ENCODE data around the gene TIGD2. TPM values are rescaled to one million over a fixed set of nuclear protein-coding genes. Genes with fewer than 3 reads are reported as not detected.

Gene TIGD2
- polyA plus RNA-seq (2012; ENCODE audit: insufficient read length, low read depth): 2.8 TPM

DNA sequence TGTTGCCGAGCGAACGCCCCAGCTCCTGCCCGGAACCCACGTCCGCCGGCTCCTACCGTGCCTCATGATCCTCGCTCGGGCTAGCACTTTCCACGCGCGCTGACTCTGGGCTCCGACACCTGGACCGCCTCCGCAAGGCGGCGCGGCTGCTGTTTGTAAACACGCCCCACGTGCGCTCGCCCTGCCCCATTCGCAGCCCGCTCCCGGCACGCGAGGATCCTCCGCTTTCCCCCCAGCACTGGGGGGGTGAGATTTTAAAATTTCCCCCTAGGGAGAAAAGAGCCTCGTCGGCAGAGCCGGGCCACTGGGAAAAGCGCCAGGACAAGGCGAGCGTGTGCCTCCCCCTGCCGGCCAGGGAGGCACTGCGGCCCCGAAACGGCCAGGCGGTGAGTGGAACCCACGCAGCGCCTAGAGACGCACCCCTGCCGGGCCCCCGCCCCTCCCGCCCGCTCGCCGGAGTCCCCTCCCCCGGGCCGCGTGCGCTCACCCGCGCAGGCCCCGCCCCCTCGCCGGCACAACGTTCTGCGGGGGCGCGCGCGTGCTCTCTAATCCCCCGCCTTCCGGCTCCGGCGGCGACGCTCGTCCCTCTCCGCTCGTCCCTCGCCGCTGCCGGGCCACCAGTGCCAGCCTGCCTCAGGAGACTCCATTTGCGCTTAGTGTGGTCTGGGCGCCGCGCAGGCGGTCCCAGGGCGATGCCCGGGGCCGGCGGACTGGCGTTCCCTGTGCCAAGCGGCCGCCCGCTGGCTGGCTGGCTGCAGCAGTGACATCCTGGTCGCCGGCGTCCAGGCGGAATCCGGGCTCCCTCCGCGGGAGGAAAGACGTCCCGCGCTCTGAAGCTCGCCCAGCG is at the start of gene TIGD2:
TIGD2 (plus strand) TSS at position 548 of the 847 bp plus-strand sequence. CDS start 1,442 bp downstream, outside the sequence.
- TF ChIP-seq, protein P1, sequence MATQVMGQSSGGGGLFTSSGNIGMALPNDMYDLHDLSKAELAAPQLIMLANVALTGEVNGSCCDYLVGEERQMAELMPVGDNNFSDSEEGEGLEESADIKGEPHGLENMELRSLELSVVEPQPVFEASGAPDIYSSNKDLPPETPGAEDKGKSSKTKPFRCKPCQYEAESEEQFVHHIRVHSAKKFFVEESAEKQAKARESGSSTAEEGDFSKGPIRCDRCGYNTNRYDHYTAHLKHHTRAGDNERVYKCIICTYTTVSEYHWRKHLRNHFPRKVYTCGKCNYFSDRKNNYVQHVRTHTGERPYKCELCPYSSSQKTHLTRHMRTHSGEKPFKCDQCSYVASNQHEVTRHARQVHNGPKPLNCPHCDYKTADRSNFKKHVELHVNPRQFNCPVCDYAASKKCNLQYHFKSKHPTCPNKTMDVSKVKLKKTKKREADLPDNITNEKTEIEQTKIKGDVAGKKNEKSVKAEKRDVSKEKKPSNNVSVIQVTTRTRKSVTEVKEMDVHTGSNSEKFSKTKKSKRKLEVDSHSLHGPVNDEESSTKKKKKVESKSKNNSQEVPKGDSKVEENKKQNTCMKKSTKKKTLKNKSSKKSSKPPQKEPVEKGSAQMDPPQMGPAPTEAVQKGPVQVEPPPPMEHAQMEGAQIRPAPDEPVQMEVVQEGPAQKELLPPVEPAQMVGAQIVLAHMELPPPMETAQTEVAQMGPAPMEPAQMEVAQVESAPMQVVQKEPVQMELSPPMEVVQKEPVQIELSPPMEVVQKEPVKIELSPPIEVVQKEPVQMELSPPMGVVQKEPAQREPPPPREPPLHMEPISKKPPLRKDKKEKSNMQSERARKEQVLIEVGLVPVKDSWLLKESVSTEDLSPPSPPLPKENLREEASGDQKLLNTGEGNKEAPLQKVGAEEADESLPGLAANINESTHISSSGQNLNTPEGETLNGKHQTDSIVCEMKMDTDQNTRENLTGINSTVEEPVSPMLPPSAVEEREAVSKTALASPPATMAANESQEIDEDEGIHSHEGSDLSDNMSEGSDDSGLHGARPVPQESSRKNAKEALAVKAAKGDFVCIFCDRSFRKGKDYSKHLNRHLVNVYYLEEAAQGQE (IDR thresholded peaks at IDR 0.05; ENCODE audit: insufficient read depth in 1 of 2, low read depth in 2 of 2, low read length in 2 of 2): no peak
- TF ChIP-seq TAF1 (IDR thresholded peaks at IDR 0.05; ENCODE audit: borderline replicate concordance, insufficient read depth, low read length): no peak
- peak; percentile 91 for TF ChIP-seq POLR2AphosphoS5 (IDR thresholded peaks at IDR 0.05; ENCODE audit: low read depth, low read length)
- TF ChIP-seq FOXP2 (optimal IDR thresholded peaks at IDR 0.05; ENCODE audit: borderline replicate concordance, extremely low read depth, extremely low read length, insufficient read depth): peak; percentile 47
- TF ChIP-seq SIN3A (IDR thresholded peaks at IDR 0.05; ENCODE audit: borderline replicate concordance, insufficient read depth, low read length): peak; percentile 97

DNA sequence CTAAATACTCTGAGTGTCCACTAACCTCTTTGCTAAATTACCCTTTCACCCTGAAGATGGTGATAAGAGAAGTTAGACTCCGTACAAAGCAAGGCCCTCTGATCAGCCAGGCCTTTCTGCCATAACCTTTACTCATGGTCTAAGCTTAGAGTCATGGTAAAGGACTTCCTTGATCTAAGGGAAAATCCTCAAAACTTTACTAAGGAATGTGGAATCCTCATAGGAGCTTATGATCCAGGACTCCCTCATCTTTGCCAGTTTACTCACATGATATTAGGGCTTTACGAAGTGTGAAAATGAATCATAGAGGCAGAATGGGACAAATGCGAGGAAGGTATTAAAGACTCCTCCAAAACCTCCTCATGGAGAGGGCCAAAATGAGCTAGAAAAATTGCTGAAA is 46.5 kb upstream of the TIGD2 start:
- TF ChIP-seq POLR2AphosphoS5 (IDR thresholded peaks at IDR 0.05; ENCODE audit: low read depth, low read length) (no peak), TAF1 (IDR thresholded peaks at IDR 0.05; ENCODE audit: borderline replicate concordance, insufficient read depth, low read length) (no peak), FOXP2 (optimal IDR thresholded peaks at IDR 0.05; ENCODE audit: borderline replicate concordance, extremely low read depth, extremely low read length, insufficient read depth) (no peak), SIN3A (IDR thresholded peaks at IDR 0.05; ENCODE audit: borderline replicate concordance, insufficient read depth, low read length) (no peak)
- TF ChIP-seq, protein P1 (IDR thresholded peaks at IDR 0.05; ENCODE audit: insufficient read depth in 1 of 2, low read depth in 2 of 2, low read length in 2 of 2): no peak

DNA sequence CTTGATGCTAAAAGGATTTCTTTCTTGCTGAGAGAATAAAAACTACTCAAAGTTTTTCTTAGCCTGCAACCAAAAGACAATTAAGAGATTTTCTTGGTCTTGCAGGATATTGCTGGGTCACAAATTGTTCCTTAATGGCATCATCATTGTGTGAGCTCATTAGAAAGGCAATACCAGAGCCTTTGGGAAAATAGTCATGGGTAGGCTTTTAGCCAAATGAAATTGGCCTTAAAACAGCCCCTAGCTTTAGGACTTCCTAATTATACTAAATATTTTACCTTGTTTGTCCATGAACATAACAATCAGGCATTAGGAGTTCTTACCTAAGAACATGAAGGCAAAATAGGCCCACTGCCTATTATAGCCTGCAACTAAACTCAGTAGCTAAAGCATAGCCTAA is 43.9 kb upstream of the TIGD2 start:
- TF ChIP-seq FOXP2 (optimal IDR thresholded peaks at IDR 0.05; ENCODE audit: borderline replicate concordance, extremely low read depth, extremely low read length, insufficient read depth) (no peak), POLR2AphosphoS5 (IDR thresholded peaks at IDR 0.05; ENCODE audit: low read depth, low read length) (no peak), TAF1 (IDR thresholded peaks at IDR 0.05; ENCODE audit: borderline replicate concordance, insufficient read depth, low read length) (no peak), SIN3A (IDR thresholded peaks at IDR 0.05; ENCODE audit: borderline replicate concordance, insufficient read depth, low read length) (no peak)
- TF ChIP-seq, protein P1 (IDR thresholded peaks at IDR 0.05; ENCODE audit: insufficient read depth in 1 of 2, low read depth in 2 of 2, low read length in 2 of 2): no peak

DNA sequence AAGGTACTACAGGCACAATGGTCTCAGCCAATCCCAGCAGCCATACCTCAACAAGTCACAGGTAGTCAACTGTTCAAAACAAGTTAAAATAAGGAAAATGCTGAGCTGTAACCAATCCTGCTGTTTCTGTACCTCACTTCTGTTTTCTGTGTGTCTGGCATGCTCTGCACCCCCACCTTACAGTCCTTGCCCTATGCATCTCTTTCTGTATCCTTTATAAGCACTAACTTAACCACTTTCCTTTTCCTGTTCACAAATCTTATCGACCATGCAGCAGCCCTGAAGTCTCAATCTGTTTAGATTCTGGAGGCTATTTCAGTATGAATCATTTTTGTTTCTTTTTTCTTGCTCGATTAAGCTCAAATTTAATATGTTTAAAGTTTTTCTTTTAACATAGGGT is 41.9 kb upstream of the TIGD2 start:
- TF ChIP-seq FOXP2 (optimal IDR thresholded peaks at IDR 0.05; ENCODE audit: borderline replicate concordance, extremely low read depth, extremely low read length, insufficient read depth) (no peak), POLR2AphosphoS5 (IDR thresholded peaks at IDR 0.05; ENCODE audit: low read depth, low read length) (no peak), TAF1 (IDR thresholded peaks at IDR 0.05; ENCODE audit: borderline replicate concordance, insufficient read depth, low read length) (no peak), SIN3A (IDR thresholded peaks at IDR 0.05; ENCODE audit: borderline replicate concordance, insufficient read depth, low read length) (no peak)
- TF ChIP-seq, protein P1 (IDR thresholded peaks at IDR 0.05; ENCODE audit: insufficient read depth in 1 of 2, low read depth in 2 of 2, low read length in 2 of 2): no peak

Measured in PFSK-1 (cell line).